HepG2 (cell line): ENCODE data around the gene TAAR9.

Experiments
- ARHGAP35 ChIP-seq: sonication (generic); formaldehyde crosslinking; IDR thresholded peaks from 2 replicates; pipeline ENCODE4 v1.9.0; 2022; ENCODE audit warnings: mild to moderate bottlenecking, inconsistent platforms, moderate library complexity, missing genetic modification reagents, borderline replicate concordance
- CTCF ChIP-seq: sonication (generic); formaldehyde crosslinking; IDR thresholded peaks from 2 replicates; pipeline ENCODE4 v1.5.0; 2020; ENCODE audit warnings: mild to moderate bottlenecking, missing genetic modification reagents, moderate library complexity
- HDAC6 ChIP-seq: fragments of 200-600 bp; sonication (generic); IDR thresholded peaks from 2 replicates; pipeline ENCODE4 v1.7.0; 2017; ENCODE audit warnings: mild to moderate bottlenecking, antibody characterized with exemption, low read length, low read depth
- SKIL ChIP-seq: sonication (generic); formaldehyde crosslinking; IDR thresholded peaks from 2 replicates; pipeline ENCODE4 v1.8.0; 2022; ENCODE audit warnings: missing genetic modification reagents, mild to moderate bottlenecking, moderate library complexity, borderline replicate concordance
- THYN1 ChIP-seq: sonication (generic); formaldehyde crosslinking; IDR thresholded peaks from 2 replicates; pipeline ENCODE4 v1.8.1; 2023; ENCODE audit warnings: low read depth, mild to moderate bottlenecking, moderate library complexity, missing genetic modification reagents, borderline replicate concordance

DNA sequence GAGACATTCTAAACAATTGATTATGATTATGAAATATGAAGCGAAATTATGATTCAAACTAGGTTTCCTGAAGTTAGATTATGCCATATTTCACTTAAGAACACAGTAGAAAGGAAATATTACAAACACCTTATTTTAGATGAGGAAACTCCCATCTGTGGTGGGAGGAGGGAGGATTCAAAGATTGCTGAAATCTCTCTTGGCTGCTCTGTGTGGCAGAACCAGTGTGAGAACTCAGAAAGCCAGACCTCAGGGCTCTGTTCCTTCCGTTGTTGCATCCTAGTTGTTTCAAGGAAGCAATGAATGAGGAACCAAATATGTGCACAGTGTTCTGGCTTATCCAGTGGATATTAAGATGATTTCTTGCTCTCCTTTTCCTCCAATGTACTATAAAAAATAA lies 49.3 kb downstream of the TAAR9 start:
- no peak for TF ChIP-seq CTCF (CRISPR knock-in tag)
- TF ChIP-seq THYN1: no peak
- no peak for TF ChIP-seq SKIL (CRISPR knock-in tag)
- TF ChIP-seq HDAC6: no peak
- TF ChIP-seq ARHGAP35 (CRISPR knock-in tag): no peak
